Esophagus squamous epithelium (tissue), 4 donors: Measurements from ENCODE around the gene AGMO.

Experiments
- CTCF ChIP-seq, 6 experiments: fragments of 450-650 bp in 4 of 6; fragments of 200-600 bp in 2 of 6; sonication (generic) in 2 of 6; IDR thresholded peaks; one replicate each; pipeline ENCODE4 v1.5.1; 2016 to 2019; ENCODE audit warnings: antibody characterized with exemption in 6 of 6, mild to moderate bottlenecking in 4 of 6, moderate library complexity in 4 of 6
- POLR2A ChIP-seq, 4 donors: fragments of 450-650 bp; IDR thresholded peaks; one replicate each; pipeline ENCODE4 v1.6.1; 2017; ENCODE audit warnings: antibody characterized with exemption in 4 of 4, mild to moderate bottlenecking in 4 of 4, moderate library complexity in 3 of 4

GRCh38 chr7:15159261-15159660 lies 402.6 kb downstream of the AGMO start:
- no peak for TF ChIP-seq POLR2A (IDR thresholded peaks at IDR 0.05)
- no peak for TF ChIP-seq CTCF (IDR thresholded peaks at IDR 0.05)
